Ecto neural progenitor cell (in vitro differentiated cells): ENCODE data around the gene PRKCB.
"Not testable (repeated sequence)": the region's sequence is repeated elsewhere in the genome, so short reads cannot be mapped to it uniquely, and the experiment has no call there.

ENCODE experiments used
- DNase-seq: peaks from one replicate; pipeline ENCODE4 v3.0.0-alpha.2; 2018; ENCODE audit warnings: low spot score

The PRKCB gene

GRCh38 chr16:24009098-24009497 lies 173.3 kb downstream of the PRKCB start:
- no peak for DNase-seq

- no peak for DNase-seq
Observed at GRCh38 chr16:24009955-24010354, 174.2 kb downstream of the PRKCB start.

- peak; percentile 81 for DNase-seq
Observed at GRCh38 chr16:24010440-24011089, 174.8 kb downstream of the PRKCB start.

GRCh38 chr16:24011237-24011636 lies 175.5 kb downstream of the PRKCB start:
- DNase-seq = no peak

- DNase-seq = no peak
Observed at GRCh38 chr16:24013054-24013636, 177.4 kb downstream of the PRKCB start.

- DNase-seq = no peak
Observed at GRCh38 chr16:24013864-24014645, 178.3 kb downstream of the PRKCB start.

- DNase-seq = not testable (repeated sequence)
Observed at GRCh38 chr16:24014955-24015354, 179.2 kb downstream of the PRKCB start.

- no peak for DNase-seq
Observed at GRCh38 chr16:24015923-24016322, 180.1 kb downstream of the PRKCB start.

- no peak for DNase-seq
Observed at GRCh38 chr16:24018485-24018884, 182.7 kb downstream of the PRKCB start.

GRCh38 chr16:24022797-24023196 lies 187.0 kb downstream of the PRKCB start:
- DNase-seq = no peak

GRCh38 chr16:24023621-24024020 lies 187.8 kb downstream of the PRKCB start:
- DNase-seq = no peak

- no peak for DNase-seq
Observed at GRCh38 chr16:24024971-24025370, 189.2 kb downstream of the PRKCB start.

- DNase-seq = no peak
Observed at GRCh38 chr16:24027466-24027865, 191.7 kb downstream of the PRKCB start.

- DNase-seq = not testable (repeated sequence)
Observed at GRCh38 chr16:24029841-24030240, 194.1 kb downstream of the PRKCB start.

- DNase-seq = no peak
Observed at GRCh38 chr16:24035127-24035842, 199.5 kb downstream of the PRKCB start.

- no peak for DNase-seq
Observed at GRCh38 chr16:24036038-24036543, 200.3 kb downstream of the PRKCB start.

- peak; percentile 60 for DNase-seq
Observed at GRCh38 chr16:24036614-24037013, 200.8 kb downstream of the PRKCB start.

GRCh38 chr16:24037335-24037734 lies 201.6 kb downstream of the PRKCB start:
- no peak for DNase-seq

- peak; percentile 82 for DNase-seq
Observed at GRCh38 chr16:24041834-24042631, 206.2 kb downstream of the PRKCB start.

- DNase-seq = no peak
Observed at GRCh38 chr16:24044467-24044866, 208.7 kb downstream of the PRKCB start.

- peak; percentile 67 for DNase-seq
Observed at GRCh38 chr16:24045641-24046040, 209.9 kb downstream of the PRKCB start.
